ENCODE measurements around the gene CPNE8. TPM values are rescaled to one million over a fixed set of nuclear protein-coding genes. Genes with fewer than 3 reads are reported as not detected.

CPNE8 gene
- polyA plus RNA-seq, 3 donors from 2014 or later = 0.76 to 5.2 (median 3.1) TPM

GRCh38 chr12:38886931-38887330 lies 18.5 kb downstream of the CPNE8 start:
- H3K27me3 Mint-ChIP-seq (ENCODE audit: low read depth in 3 of 3) = no peaks in the 10 kb centered on the region
- H3K9me3 Mint-ChIP-seq = no peaks in the 10 kb centered on the region
- no peak for DNase-seq
- H3K4me1 Mint-ChIP-seq = peaks cover 10 to 17% of the 10 kb centered on the region in 2 donors
- no peak overlapping the region for H3K4me3 Mint-ChIP-seq
- no peaks in the 10 kb centered on the region for H3K36me3 Mint-ChIP-seq
- no peak overlapping the region for H3K27ac Mint-ChIP-seq

GRCh38 chr12:38886064-38886463 lies 19.3 kb downstream of the CPNE8 start:
- no peak overlapping the region for H3K27ac Mint-ChIP-seq
- no peaks in the 10 kb centered on the region for H3K9me3 Mint-ChIP-seq
- no peaks in the 10 kb centered on the region for H3K27me3 Mint-ChIP-seq (ENCODE audit: low read depth in 3 of 3)
- H3K36me3 Mint-ChIP-seq = no peaks in the 10 kb centered on the region
- DNase-seq = no peak
- peaks cover 10 to 17% of the 10 kb centered on the region in 2 donors for H3K4me1 Mint-ChIP-seq
- H3K4me3 Mint-ChIP-seq = no peak overlapping the region

- Mint-ChIP-seq H3K36me3 (no peaks in the 10 kb centered on the region), H3K9me3 (no peaks in the 10 kb centered on the region), H3K27ac (no peak overlapping the region), H3K4me3 (no peak overlapping the region), H3K4me1 (peaks cover 10 to 16% of the 10 kb centered on the region in 2 donors), H3K27me3 (ENCODE audit: low read depth in 3 of 3) (no peaks in the 10 kb centered on the region)
- no peak for DNase-seq
These were observed 20.7 kb downstream of the CPNE8 start for GRCh38 chr12:38884666-38885065.

- Mint-ChIP-seq H3K9me3 (no peaks in the 10 kb centered on the region), H3K36me3 (no peaks in the 10 kb centered on the region), H3K27me3 (ENCODE audit: low read depth in 3 of 3) (no peaks in the 10 kb centered on the region), H3K4me3 (no peak overlapping the region), H3K27ac (no peak overlapping the region), H3K4me1 (peaks cover 2 to 6% of the 10 kb centered on the region in 2 donors)
- DNase-seq = no peak
These were observed 21.7 kb downstream of the CPNE8 start for GRCh38 chr12:38883629-38884134.

GRCh38 chr12:38880288-38880687 lies 25.1 kb downstream of the CPNE8 start:
- Mint-ChIP-seq H3K4me1 (no peaks in the 10 kb centered on the region), H3K4me3 (no peak overlapping the region), H3K27ac (no peak overlapping the region), H3K9me3 (no peaks in the 10 kb centered on the region), H3K27me3 (ENCODE audit: low read depth in 3 of 3) (no peaks in the 10 kb centered on the region), H3K36me3 (peaks cover 0 to 4% (median 0%) of the 10 kb centered on the region in 3 donors)
- DNase-seq = no peak

- Mint-ChIP-seq H3K27me3 (ENCODE audit: low read depth in 3 of 3) (no peaks in the 10 kb centered on the region), H3K4me1 (no peaks in the 10 kb centered on the region), H3K27ac (no peak overlapping the region), H3K4me3 (no peak overlapping the region), H3K36me3 (peaks cover 0 to 4% (median 0%) of the 10 kb centered on the region in 3 donors), H3K9me3 (no peaks in the 10 kb centered on the region)
- no peak for DNase-seq
These were observed 26.4 kb downstream of the CPNE8 start for GRCh38 chr12:38878986-38879385.

GRCh38 chr12:38878333-38878705 lies 27.1 kb downstream of the CPNE8 start:
- no peaks in the 10 kb centered on the region for H3K4me1 Mint-ChIP-seq

GRCh38 chr12:38875586-38876228 lies 29.7 kb downstream of the CPNE8 start:
- Mint-ChIP-seq H3K27me3 (ENCODE audit: low read depth in 3 of 3) (no peaks in the 10 kb centered on the region), H3K36me3 (peaks cover 0 to 9% (median 6%) of the 10 kb centered on the region in 3 donors), H3K4me3 (no peak overlapping the region), H3K4me1 (no peaks in the 10 kb centered on the region), H3K27ac (no peak overlapping the region), H3K9me3 (no peaks in the 10 kb centered on the region)
- DNase-seq = no peak

More at GRCh38 chr12:38878333-38878705, 27.1 kb downstream of the CPNE8 start:
- H3K27ac Mint-ChIP-seq = no peak overlapping the region
- no peak overlapping the region for H3K4me3 Mint-ChIP-seq
- no peak for DNase-seq
- no peaks in the 10 kb centered on the region for H3K9me3 Mint-ChIP-seq
- H3K27me3 Mint-ChIP-seq (ENCODE audit: low read depth in 3 of 3) = no peaks in the 10 kb centered on the region
- peaks cover 0 to 4% (median 0%) of the 10 kb centered on the region in 3 donors for H3K36me3 Mint-ChIP-seq

GRCh38 chr12:38872561-38872960 lies 32.8 kb downstream of the CPNE8 start:
- Mint-ChIP-seq H3K9me3 (peaks cover 0 to 4% (median 0%) of the 10 kb centered on the region in 6 donors), H3K4me1 (no peaks in the 10 kb centered on the region), H3K4me3 (no peak overlapping the region), H3K27me3 (ENCODE audit: low read depth in 3 of 3) (no peaks in the 10 kb centered on the region), H3K36me3 (peaks cover 0 to 10% (median 4%) of the 10 kb centered on the region in 3 donors), H3K27ac (no peak overlapping the region)
- no peak for DNase-seq

GRCh38 chr12:38872156-38872555 lies 33.2 kb downstream of the CPNE8 start:
- Mint-ChIP-seq H3K27ac (peak overlapping the region in 1 of 6 donors; percentile 49), H3K27me3 (ENCODE audit: low read depth in 3 of 3) (no peaks in the 10 kb centered on the region), H3K4me3 (no peak overlapping the region), H3K9me3 (peaks cover 0 to 4% (median 0%) of the 10 kb centered on the region in 6 donors), H3K4me1 (no peaks in the 10 kb centered on the region), H3K36me3 (peaks cover 1 to 10% (median 4%) of the 10 kb centered on the region in 3 donors)
- DNase-seq = no peak

GRCh38 chr12:38869036-38869435 lies 36.4 kb downstream of the CPNE8 start:
- Mint-ChIP-seq H3K4me3 (no peak overlapping the region), H3K4me1 (no peaks in the 10 kb centered on the region), H3K27ac (no peak overlapping the region), H3K36me3 (peaks cover 4 to 10% (median 4%) of the 10 kb centered on the region in 3 donors), H3K9me3 (peaks cover 0 to 4% (median 0%) of the 10 kb centered on the region in 6 donors), H3K27me3 (ENCODE audit: low read depth in 3 of 3) (no peaks in the 10 kb centered on the region)
- no peak for DNase-seq

- Mint-ChIP-seq H3K27me3 (ENCODE audit: low read depth in 3 of 3) (peaks cover 0 to 4% (median 3%) of the 10 kb centered on the region in 3 donors), H3K4me3 (no peak overlapping the region), H3K9me3 (peaks cover 0 to 5% (median 0%) of the 10 kb centered on the region in 6 donors), H3K27ac (no peak overlapping the region), H3K36me3 (peaks cover 0 to 8% (median 4%) of the 10 kb centered on the region in 3 donors), H3K4me1 (peaks cover 1 to 14% of the 10 kb centered on the region in 2 donors)
- no peak for DNase-seq
These were observed 54.9 kb downstream of the CPNE8 start for GRCh38 chr12:38850461-38850860.

GRCh38 chr12:38847247-38847646 lies 58.1 kb downstream of the CPNE8 start:
- H3K36me3 Mint-ChIP-seq = peaks cover 0 to 8% (median 4%) of the 10 kb centered on the region in 3 donors
- H3K9me3 Mint-ChIP-seq = no peaks in the 10 kb centered on the region
- DNase-seq = no peak
- H3K27ac Mint-ChIP-seq = peak overlapping the region in 2 of 6 donors; percentile 1 to 25
- peaks cover 1 to 14% of the 10 kb centered on the region in 2 donors for H3K4me1 Mint-ChIP-seq
- peaks cover 0 to 4% (median 0%) of the 10 kb centered on the region in 3 donors for H3K27me3 Mint-ChIP-seq (ENCODE audit: low read depth in 3 of 3)
- no peak overlapping the region for H3K4me3 Mint-ChIP-seq

- H3K27ac Mint-ChIP-seq = no peak overlapping the region
- no peak overlapping the region for H3K4me3 Mint-ChIP-seq
- peaks cover 0 to 4% (median 4%) of the 10 kb centered on the region in 3 donors for H3K36me3 Mint-ChIP-seq
- H3K9me3 Mint-ChIP-seq = no peaks in the 10 kb centered on the region
- H3K4me1 Mint-ChIP-seq = peaks cover 1 to 14% of the 10 kb centered on the region in 2 donors
- no peak for DNase-seq
- H3K27me3 Mint-ChIP-seq (ENCODE audit: low read depth in 3 of 3) = no peaks in the 10 kb centered on the region
These were observed 61.1 kb downstream of the CPNE8 start for GRCh38 chr12:38844267-38844666.
